Endothelial cell of umbilical vein (primary cell): ENCODE measurements around the gene CNPY3. TPM values are rescaled to one million over a fixed set of nuclear protein-coding genes. Genes with fewer than 3 reads are reported as not detected.

Experiments used
- BruUV-seq: library from RNA; stranded (reverse); fragments of 400-500 nt; replicated peaks from 2 replicates; lab custom pipeline; 2021; lab: Mats Ljungman, UMichigan
- CTCF ChIA-PET: fragments of 300-600, 350-600 bp; sonication (Branson Sonifier 250); formaldehyde crosslinking; loops from one replicate; lab custom pipeline; 2021; ENCODE audit warnings: antibody characterized with exemption, inconsistent platforms; lab: Charles Lee
- POLR2A ChIA-PET: fragments of 300-600, 350-600 bp; sonication (Branson Sonifier 250); formaldehyde crosslinking; loops from one replicate; lab custom pipeline; 2021; ENCODE audit warnings: antibody characterized with exemption, inconsistent platforms; lab: Charles Lee
- DNase-seq: peaks from one replicate; pipeline ENCODE4 v3.0.0-alpha.2; 2011; ENCODE audit warnings: low read depth, low spot score
- FAIRE-seq: peaks from 2 replicates; lab custom pipeline; 2011; peaks lifted over from hg19 to GRCh38; lab: Jason Lieb, UNC
- H2AFZ ChIP-seq: 2 replicates; pipeline ENCODE4 v1.6.0; 2012; ENCODE audit warnings: low read depth, low read length, control low read depth, inconsistent platforms
- H3K27ac ChIP-seq: 2 replicates; pipeline ENCODE4 v1.5.1; 2011; ENCODE audit warnings: low read depth, mild to moderate bottlenecking, control low read depth, low read length, moderate library complexity; ENCODE audit not compliant: insufficient read depth
- H3K27me3 ChIP-seq, 2 experiments: 2 replicates each; pipeline versions ENCODE4 v1.6.0 to v1.6.1; 2011; ENCODE audit warnings: low read length in 2 of 2, mixed read lengths in 1 of 2; ENCODE audit not compliant: control insufficient read depth in 2 of 2, insufficient read depth in 2 of 2
- H3K36me3 ChIP-seq, 2 experiments: 2 replicates in 1 of 2; 3 replicates in 1 of 2; pipeline ENCODE4 v1.5.1; 2011; ENCODE audit warnings: low read length in 2 of 2, mild to moderate bottlenecking in 1 of 2, moderate library complexity in 1 of 2; ENCODE audit not compliant: control insufficient read depth in 2 of 2, insufficient read depth in 2 of 2; ENCODE audit errors: extremely low read depth in 1 of 2
- H3K4me1 ChIP-seq: 3 replicates; pipeline ENCODE4 v1.5.1; 2011; ENCODE audit warnings: mild to moderate bottlenecking, low read length; ENCODE audit not compliant: control insufficient read depth, insufficient read depth; ENCODE audit errors: extremely low read depth
- H3K4me2 ChIP-seq: 2 replicates; pipeline ENCODE4 v1.6.1; 2011; ENCODE audit warnings: low read length, control low read depth, mixed read lengths; ENCODE audit not compliant: insufficient read depth
- H3K4me3 ChIP-seq, 3 experiments: fragments of 200-600 bp in 1 of 3; sonication (generic), shearing (Covaris generic) in 1 of 3; replicated peaks in 1 of 3; 2 replicates each; pipeline ENCODE4 v1.5.1; 2011 to 2016; ENCODE audit warnings: control low read depth in 3 of 3, low read length in 3 of 3, mild to moderate bottlenecking in 2 of 3, inconsistent platforms in 1 of 3, low read depth in 1 of 3, moderate library complexity in 1 of 3; ENCODE audit not compliant: insufficient read depth in 1 of 3
- H3K79me2 ChIP-seq: 2 replicates; pipeline ENCODE4 v1.6.0; 2012; ENCODE audit warnings: low read length, inconsistent platforms; ENCODE audit not compliant: control insufficient read depth, insufficient read depth
- H3K9ac ChIP-seq: replicated peaks from 2 replicates; pipeline ENCODE3; 2011; ENCODE audit warnings: low read length, control low read depth; ENCODE audit not compliant: insufficient read depth; ENCODE audit errors: extremely low read depth
- H3K9me1 ChIP-seq: replicated peaks from 3 replicates; pipeline ENCODE4 v1.6.0; 2011; ENCODE audit warnings: mild to moderate bottlenecking, low read length; ENCODE audit not compliant: control insufficient read depth, insufficient read depth; ENCODE audit errors: extremely low read depth
- H3K9me3 ChIP-seq: replicated peaks from 2 replicates; pipeline ENCODE4 v1.5.1; 2012; ENCODE audit warnings: low read length, inconsistent platforms; ENCODE audit not compliant: control insufficient read depth, insufficient read depth
- H4K20me1 ChIP-seq: replicated peaks from 2 replicates; pipeline ENCODE3; 2011; ENCODE audit warnings: mild to moderate bottlenecking, low read length; ENCODE audit not compliant: control insufficient read depth, insufficient read depth; ENCODE audit errors: extremely low read depth
- EZH2 ChIP-seq: IDR thresholded peaks from 2 replicates; pipeline ENCODE4 v1.6.1; 2012; ENCODE audit warnings: borderline replicate concordance, low read depth, mild to moderate bottlenecking, moderate library complexity, low read length, inconsistent platforms; ENCODE audit not compliant: severe bottlenecking
- FOS ChIP-seq: IDR thresholded peaks from 2 replicates; pipeline ENCODE4 v1.6.1; 2011; ENCODE audit warnings: mild to moderate bottlenecking, low read length, moderate library complexity, borderline replicate concordance; ENCODE audit not compliant: insufficient read depth
- GATA2 ChIP-seq: IDR thresholded peaks from 2 replicates; pipeline ENCODE4 v1.7.0; 2011; ENCODE audit warnings: low read depth, mild to moderate bottlenecking, moderate library complexity, mixed read lengths, low read length; ENCODE audit not compliant: insufficient read length, insufficient read depth
- JUN ChIP-seq: IDR thresholded peaks from 2 replicates; pipeline ENCODE4 v1.6.1; 2011; ENCODE audit warnings: borderline replicate concordance, low read depth; ENCODE audit not compliant: insufficient read length, insufficient read depth
- MYC ChIP-seq: IDR thresholded peaks from one replicate; pipeline ENCODE4 v1.6.1; 2011; ENCODE audit warnings: mild to moderate bottlenecking, low read depth, low read length
- POLR2A ChIP-seq: IDR thresholded peaks from 2 replicates; pipeline ENCODE4 v1.6.1; 2012; ENCODE audit warnings: low read depth, mild to moderate bottlenecking, control low read depth, low read length
- POLR2AphosphoS5 ChIP-seq: IDR thresholded peaks from 2 replicates; pipeline ENCODE4 v1.6.1; 2012; ENCODE audit warnings: low read depth, mild to moderate bottlenecking, control low read depth, low read length, moderate library complexity; ENCODE audit not compliant: insufficient read depth
- dilution Hi-C: fragments of 300-500 bp; cut with MboI; formaldehyde crosslinking; loops from one replicate; pipeline ENCODE4 v1.15.0; 2019; ENCODE audit warnings: low sequenced_read_pairs; ENCODE audit not compliant: extremely low pct_ligation_motif_present
- intact Hi-C: fragments of 100-400 bp; cut with micrococcal nuclease; formaldehyde crosslinking; loops from one replicate; pipeline ENCODE4 v1.10.0; 2022
- polyA plus RNA-seq, 4 experiments: library from polyadenylated mRNA; depleted of rRNA in 3 of 4; stranded (reverse) in 3 of 4; unstranded in 1 of 4; fragments of >200 nt; gene quantifications; 2 replicates each; pipeline versions ENCODE4 v1.2.1 to v1.2.3, GENCODE V29; 2011 to 2012; ENCODE audit warnings: missing spikeins in 1 of 4
- total RNA-seq: library from RNA; stranded (reverse); gene quantifications from 2 replicates; pipeline ENCODE4 v1.2.3, GENCODE V29; 2021
- TF ChIP-seq, protein P1 (sequence below), 2 donors: IDR thresholded peaks; 1 replicate in 1 of 2; 2 replicates in 1 of 2; pipeline ENCODE4 v1.5.1; 2011; ENCODE audit warnings: low read length in 2 of 2, mild to moderate bottlenecking in 2 of 2, moderate library complexity in 2 of 2, control low read depth in 1 of 2, inconsistent platforms in 1 of 2, low read depth in 1 of 2; ENCODE audit not compliant: insufficient read depth in 1 of 2; ENCODE audit errors: extremely low read depth in 1 of 2
- TF ChIP-seq, protein P2 (sequence below): IDR thresholded peaks from 2 replicates; pipeline ENCODE4 v1.6.1; 2011; ENCODE audit not compliant: insufficient read depth, insufficient read length

The CNPY3 gene
- total and polyA plus RNA-seq, 2 donors (not counting 3 experiments of a cell fraction or from before 2014, with no cell fraction given), result 40.8 to 53.1 TPM

DNA sequence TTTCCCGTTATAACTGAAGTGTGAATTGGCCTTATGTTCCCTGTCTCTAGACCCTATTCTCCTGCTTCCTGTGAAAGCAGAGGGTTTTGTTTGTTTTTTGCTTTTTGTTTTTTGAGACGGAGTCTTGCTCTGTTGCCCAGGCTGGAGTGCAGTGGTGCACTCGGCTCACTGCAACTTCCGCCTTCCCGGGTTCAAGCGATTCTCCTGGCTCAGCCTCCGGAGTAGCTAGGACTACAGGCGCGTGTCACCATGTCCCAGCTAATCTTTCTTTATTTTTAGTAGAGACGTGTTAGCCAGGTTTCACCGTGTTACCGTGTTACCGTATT is 30.6 kb downstream of the CNPY3 start:
- BruUV-seq, result no TSS peak
- FAIRE-seq (no peak), DNase-seq (no peak)
- Histone ChIP-seq H4K20me1 (no peaks in the 10 kb centered on the region), H2AFZ (peak overlapping the region; percentile 44), H3K9ac (no peak overlapping the region), H3K27ac (no peak overlapping the region), H3K27me3 (no peaks in the 10 kb centered on the region), H3K36me3 (peaks cover 0 to 9% of the 10 kb centered on the region in 2 experiments), H3K9me1 (no peaks in the 10 kb centered on the region), H3K4me3 (peak overlapping the region in 2 of 3 experiments; percentile 10 to 38), H3K4me1 (peaks cover 10% of the 10 kb centered on the region), H3K79me2 (no peaks in the 10 kb centered on the region), H3K4me2 (peak overlapping the region; percentile 72), H3K9me3 (no peaks in the 10 kb centered on the region)
- dilution Hi-C loops (no loop called here), intact Hi-C loops (loop anchor here (2.0 to 5.0 kb wide), 4 partner anchors 19 to 59 kb away; partner anchors contain the start of genes CNPY3, KLHDC3, MEA1 and PEX6)
- TF ChIP-seq POLR2AphosphoS5 (no peak), EZH2 (no peak), MYC (no peak), GATA2 (no peak), POLR2A (no peak), JUN (no peak), FOS (no peak)
- TF ChIP-seq, protein P1, sequence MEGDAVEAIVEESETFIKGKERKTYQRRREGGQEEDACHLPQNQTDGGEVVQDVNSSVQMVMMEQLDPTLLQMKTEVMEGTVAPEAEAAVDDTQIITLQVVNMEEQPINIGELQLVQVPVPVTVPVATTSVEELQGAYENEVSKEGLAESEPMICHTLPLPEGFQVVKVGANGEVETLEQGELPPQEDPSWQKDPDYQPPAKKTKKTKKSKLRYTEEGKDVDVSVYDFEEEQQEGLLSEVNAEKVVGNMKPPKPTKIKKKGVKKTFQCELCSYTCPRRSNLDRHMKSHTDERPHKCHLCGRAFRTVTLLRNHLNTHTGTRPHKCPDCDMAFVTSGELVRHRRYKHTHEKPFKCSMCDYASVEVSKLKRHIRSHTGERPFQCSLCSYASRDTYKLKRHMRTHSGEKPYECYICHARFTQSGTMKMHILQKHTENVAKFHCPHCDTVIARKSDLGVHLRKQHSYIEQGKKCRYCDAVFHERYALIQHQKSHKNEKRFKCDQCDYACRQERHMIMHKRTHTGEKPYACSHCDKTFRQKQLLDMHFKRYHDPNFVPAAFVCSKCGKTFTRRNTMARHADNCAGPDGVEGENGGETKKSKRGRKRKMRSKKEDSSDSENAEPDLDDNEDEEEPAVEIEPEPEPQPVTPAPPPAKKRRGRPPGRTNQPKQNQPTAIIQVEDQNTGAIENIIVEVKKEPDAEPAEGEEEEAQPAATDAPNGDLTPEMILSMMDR (IDR thresholded peaks at IDR 0.05; ENCODE audit: extremely low read depth in 1 of 2, insufficient read depth in 1 of 2, low read depth in 1 of 2, low read length in 2 of 2), result no peak
- TF ChIP-seq, protein P2, sequence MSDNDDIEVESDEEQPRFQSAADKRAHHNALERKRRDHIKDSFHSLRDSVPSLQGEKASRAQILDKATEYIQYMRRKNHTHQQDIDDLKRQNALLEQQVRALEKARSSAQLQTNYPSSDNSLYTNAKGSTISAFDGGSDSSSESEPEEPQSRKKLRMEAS, result no peak
- CTCF ChIA-PET, result interaction anchor here (2.8 kb wide), 1 partner anchor 184 kb away, joined by 9 read pairs; no protein-coding TSS in a partner anchor
- POLR2A ChIA-PET, result no interaction called here
